Ramos (cell line): ENCODE data around the gene ATAD1.
"Not testable (repeated sequence)": the region's sequence is repeated elsewhere in the genome, so short reads cannot be mapped to it uniquely, and the experiment has no call there.

Experiments used
- in situ Hi-C: fragments of 300-500 bp; cut with MboI; formaldehyde crosslinking; loops from one replicate; pipeline ENCODE4 v1.14.3; 2022; ENCODE audit warnings: low sequenced_read_pairs; ENCODE audit not compliant: unreplicated experiment

ATAD1 gene

GRCh38 chr10:87817609-87818504 lies at the start of gene ATAD1:
ATAD1 (minus strand) TSS chr10:87818226; CDS start chr10:87814599, 3,627 bp downstream.
- in situ Hi-C loops, result no loop called here

GRCh38 chr10:87867453-87867852 lies 49.4 kb upstream of the ATAD1 start:
- in situ Hi-C loops, result no loop called here

GRCh38 chr10:87866412-87866974 lies 48.5 kb upstream of the ATAD1 start:
- in situ Hi-C loops, result no loop called here

GRCh38 chr10:87865241-87865881 lies 47.3 kb upstream of the ATAD1 start:
- in situ Hi-C loops, result no loop called here

- in situ Hi-C loops, result loop anchor here (5.0 kb wide), 2 partner anchors 248 to 523 kb away; no protein-coding TSS in a partner anchor
Observed at GRCh38 chr10:87864496-87865059, 46.6 kb upstream of the ATAD1 start.

- in situ Hi-C loops, result loop anchor here (5.0 kb wide), 2 partner anchors 248 to 523 kb away; no protein-coding TSS in a partner anchor
Observed at GRCh38 chr10:87863951-87864495, 46.0 kb upstream of the ATAD1 start.

GRCh38 chr10:87863053-87863943 lies 45.3 kb upstream of the ATAD1 start, which contains the start of the genes KLLN and PTEN:
KLLN (minus strand) TSS chr10:87863533; CDS start chr10:87862487, 1,046 bp downstream.
PTEN (plus strand) TSS chr10:87863625; CDS start chr10:87864470, 845 bp downstream.
- in situ Hi-C loops, result loop anchor here (5.0 kb wide), 2 partner anchors 249 to 524 kb away; no protein-coding TSS in a partner anchor

- in situ Hi-C loops, result loop anchor here (5.0 kb wide), 2 partner anchors 250 to 525 kb away; no protein-coding TSS in a partner anchor
Observed at GRCh38 chr10:87862679-87863052, 44.6 kb upstream of the ATAD1 start.

- in situ Hi-C loops, result loop anchor here (5.0 kb wide), 2 partner anchors 250 to 525 kb away; no protein-coding TSS in a partner anchor
Observed at GRCh38 chr10:87861953-87862678, 44.1 kb upstream of the ATAD1 start.

GRCh38 chr10:87861566-87861952 lies 43.5 kb upstream of the ATAD1 start:
- in situ Hi-C loops, result loop anchor here (5.0 kb wide), 2 partner anchors 251 to 526 kb away; no protein-coding TSS in a partner anchor

GRCh38 chr10:87860816-87861403 lies 42.9 kb upstream of the ATAD1 start:
- in situ Hi-C loops, result loop anchor here (5.0 kb wide), 2 partner anchors 251 to 526 kb away; no protein-coding TSS in a partner anchor

GRCh38 chr10:87860156-87860795 lies 42.2 kb upstream of the ATAD1 start:
- in situ Hi-C loops, result loop anchor here (5.0 kb wide), 2 partner anchors 252 to 527 kb away; no protein-coding TSS in a partner anchor

- in situ Hi-C loops, result not testable (repeated sequence)
Observed at GRCh38 chr10:87855665-87856064, 37.6 kb upstream of the ATAD1 start.

GRCh38 chr10:87855247-87855646 lies 37.2 kb upstream of the ATAD1 start:
- in situ Hi-C loops, result not testable (repeated sequence)

- in situ Hi-C loops, result loop anchor here (5.0 kb wide), 1 partner anchor 700 kb away; no protein-coding TSS in a partner anchor
Observed at GRCh38 chr10:87852089-87852488, 34.1 kb upstream of the ATAD1 start.

GRCh38 chr10:87850742-87851205 lies 32.7 kb upstream of the ATAD1 start:
- in situ Hi-C loops, result loop anchor here (5.0 kb wide), 1 partner anchor 702 kb away; no protein-coding TSS in a partner anchor

- in situ Hi-C loops, result loop anchor here (25.0 kb wide), 1 partner anchor 1138 kb away; the partner anchor contains the start of gene FAS
Observed at GRCh38 chr10:87849001-87849400, 31.0 kb upstream of the ATAD1 start.
